HG03175 (cell line): ENCODE data around the gene CORO2B.
"Not testable (repeated sequence)": the region's sequence is repeated elsewhere in the genome, so short reads cannot be mapped to it uniquely, and the experiment has no call there.

Experiments used
- ATAC-seq: cut with Tn5 transposase; IDR thresholded peaks from one replicate; pipeline ENCODE4 v1.9.1; 2021; ENCODE audit warnings: mild to moderate bottlenecking, moderate library complexity; ENCODE audit not compliant: unreplicated experiment

Gene CORO2B

DNA sequence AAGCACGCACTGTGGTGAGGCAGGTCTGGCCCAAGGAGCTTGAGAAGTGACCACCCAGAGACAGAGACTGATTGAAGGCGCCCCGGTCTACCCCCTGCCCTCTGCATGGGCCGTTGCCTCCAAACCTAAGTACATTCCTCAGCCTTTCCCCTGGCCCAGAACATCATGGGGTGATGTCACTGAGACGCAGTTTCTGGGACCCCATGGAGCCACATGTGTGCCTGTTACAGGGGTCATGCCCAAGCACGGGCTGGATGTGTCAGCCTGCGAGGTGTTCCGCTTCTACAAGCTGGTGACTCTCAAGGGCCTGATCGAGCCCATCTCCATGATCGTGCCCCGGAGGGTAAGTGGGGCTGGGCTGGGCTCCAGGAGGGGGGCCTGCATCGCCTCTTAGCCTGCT lies 139.7 kb downstream of the CORO2B start:
- no peak for ATAC-seq

DNA sequence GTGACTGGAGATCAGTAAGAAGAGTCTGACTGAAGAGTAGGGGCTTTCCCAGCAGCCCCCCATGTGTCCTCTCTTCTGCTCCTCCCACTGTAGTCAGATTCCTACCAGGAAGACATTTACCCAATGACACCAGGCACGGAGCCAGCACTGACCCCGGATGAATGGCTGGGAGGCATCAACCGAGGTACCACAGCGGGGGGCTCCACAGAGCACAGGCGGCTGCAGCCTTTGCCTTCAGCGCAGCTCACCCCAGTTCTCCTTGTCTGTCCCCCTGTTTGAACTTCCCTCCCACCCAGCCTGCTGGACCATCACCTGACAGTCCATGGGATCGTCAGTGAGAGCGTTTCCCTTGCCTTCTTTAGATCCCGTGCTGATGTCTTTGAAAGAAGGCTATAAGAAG lies 140.3 kb downstream of the CORO2B start:
- no peak for ATAC-seq

DNA sequence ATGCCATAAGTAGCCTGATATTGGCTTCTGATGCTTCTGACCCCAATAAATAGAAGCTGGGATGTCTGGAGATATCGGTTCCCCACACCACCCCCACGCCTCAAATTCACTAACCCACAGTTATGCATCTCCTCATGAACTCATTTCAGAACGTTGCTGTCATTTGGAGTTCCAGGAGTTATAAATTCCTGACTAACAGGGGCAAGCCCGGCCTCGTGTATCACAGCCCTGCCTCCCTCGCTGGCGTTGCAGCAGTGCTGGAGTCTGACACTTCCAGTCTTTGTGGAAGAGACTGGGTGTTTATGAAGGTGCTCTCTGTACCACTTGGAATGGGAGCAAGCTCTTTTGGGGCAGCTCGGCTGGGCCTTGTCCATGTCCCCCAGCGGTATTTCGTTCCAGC lies 140.9 kb downstream of the CORO2B start:
- no peak for ATAC-seq

DNA sequence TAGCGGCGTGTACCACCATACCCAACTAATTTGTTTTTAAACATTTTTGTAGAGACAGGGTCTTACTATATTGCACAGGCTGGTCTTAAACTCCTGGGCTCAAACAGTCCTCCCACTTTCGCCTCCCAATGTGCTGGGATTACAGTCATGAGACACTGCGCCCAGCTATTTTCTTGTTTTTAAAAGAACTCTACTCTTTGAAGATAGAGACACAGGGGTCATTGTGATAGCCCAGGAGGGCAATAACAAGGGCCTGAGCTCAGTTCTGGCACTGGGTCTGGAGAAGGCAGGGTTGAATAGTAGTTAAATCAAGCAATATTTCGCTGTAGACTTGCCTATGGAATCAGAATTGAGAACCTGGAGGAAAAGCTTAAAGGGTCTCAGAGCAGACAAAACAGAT lies 143.1 kb downstream of the CORO2B start:
- no peak for ATAC-seq

DNA sequence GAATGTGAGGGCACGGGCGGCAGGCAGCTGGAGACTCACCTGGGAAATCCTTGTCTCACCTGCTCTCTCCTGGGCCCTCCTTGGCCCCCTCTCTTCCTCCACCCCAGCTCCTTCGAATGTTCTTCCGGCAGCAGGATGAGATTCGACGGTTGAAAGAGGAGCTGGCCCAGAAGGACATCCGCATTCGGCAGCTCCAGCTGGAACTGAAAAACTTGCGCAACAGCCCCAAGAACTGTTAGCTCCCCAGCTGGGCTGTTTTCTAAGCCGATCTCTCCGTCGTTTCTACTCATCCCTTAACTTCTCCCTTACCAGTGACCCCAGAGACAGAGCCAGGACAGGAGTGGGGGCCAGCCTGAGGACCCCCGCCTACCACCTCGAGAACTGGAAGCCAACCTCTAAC lies 146.9 kb downstream of the CORO2B start:
- ATAC-seq: no peak

DNA sequence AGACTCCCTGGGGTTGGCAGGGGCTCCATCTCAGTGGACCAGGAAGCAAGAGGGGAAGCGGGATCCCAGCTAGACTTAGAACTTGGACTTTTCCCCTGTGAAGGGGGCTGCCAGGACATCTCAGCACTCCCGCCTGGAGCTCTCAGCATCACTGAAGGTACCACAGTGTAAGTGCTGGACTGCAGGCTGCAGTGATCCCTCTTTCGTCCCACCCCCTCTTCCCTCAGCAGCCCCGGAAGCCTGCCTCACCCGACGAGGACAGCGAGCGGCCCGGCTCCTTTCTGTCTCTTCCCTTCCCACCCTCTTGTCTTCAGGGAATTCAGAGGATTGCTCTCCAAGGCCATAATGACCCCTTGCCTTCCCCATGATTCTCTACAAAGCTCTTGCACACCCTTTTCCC lies 147.5 kb downstream of the CORO2B start:
- ATAC-seq: no peak

DNA sequence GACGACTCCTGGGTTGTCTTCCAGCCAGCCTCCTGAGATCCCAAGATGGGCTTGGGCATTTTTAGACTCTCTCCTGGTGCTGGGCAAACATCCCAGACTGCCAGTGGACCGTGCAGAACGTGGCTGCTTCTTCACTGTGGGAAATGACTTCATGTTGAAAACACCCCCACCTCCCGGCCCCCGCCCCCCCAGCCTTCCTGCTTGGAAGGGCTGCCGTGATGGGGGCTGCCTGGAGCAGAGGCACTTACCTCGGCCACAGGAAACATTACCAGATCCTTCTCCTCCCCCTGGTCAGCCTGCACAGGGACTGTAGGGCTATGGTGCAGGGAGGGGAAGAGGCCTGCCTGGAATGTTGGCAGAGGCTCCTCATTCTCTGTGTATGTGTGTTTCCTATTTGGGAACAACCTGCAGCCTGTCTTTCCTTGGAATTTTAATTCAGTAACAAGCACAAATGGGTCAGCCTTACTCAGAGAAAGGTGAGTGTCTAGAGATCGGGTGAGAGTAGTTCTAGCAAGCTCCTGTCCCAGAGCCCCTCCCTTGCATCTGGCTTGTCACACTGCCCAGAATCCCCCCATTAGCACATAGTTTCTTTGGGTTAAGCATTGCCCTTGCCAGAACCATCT lies 151.1 kb downstream of the CORO2B start:
- ATAC-seq: no peak

DNA sequence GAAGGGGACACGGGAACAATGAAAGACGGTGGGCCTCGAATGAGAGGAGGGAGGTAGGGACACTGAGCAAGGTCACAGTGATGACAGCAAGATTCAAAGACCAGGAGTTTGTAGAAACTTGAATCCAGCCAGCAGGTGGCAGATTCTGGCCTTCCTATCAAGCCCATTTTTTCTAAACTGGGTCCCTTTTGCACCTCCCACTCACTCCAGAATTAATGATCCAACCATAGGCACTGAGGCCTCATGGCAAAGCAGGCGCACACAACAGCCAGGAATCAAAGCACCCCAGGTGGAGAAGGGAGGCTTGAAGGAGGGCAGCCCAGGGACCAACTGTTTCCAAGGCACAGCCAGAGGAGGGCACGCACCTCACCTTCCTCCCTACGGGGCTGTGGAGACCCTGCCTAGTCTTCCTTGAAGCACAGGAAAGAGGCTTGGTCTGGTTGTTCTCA lies 151.7 kb downstream of the CORO2B start:
- ATAC-seq: no peak

DNA sequence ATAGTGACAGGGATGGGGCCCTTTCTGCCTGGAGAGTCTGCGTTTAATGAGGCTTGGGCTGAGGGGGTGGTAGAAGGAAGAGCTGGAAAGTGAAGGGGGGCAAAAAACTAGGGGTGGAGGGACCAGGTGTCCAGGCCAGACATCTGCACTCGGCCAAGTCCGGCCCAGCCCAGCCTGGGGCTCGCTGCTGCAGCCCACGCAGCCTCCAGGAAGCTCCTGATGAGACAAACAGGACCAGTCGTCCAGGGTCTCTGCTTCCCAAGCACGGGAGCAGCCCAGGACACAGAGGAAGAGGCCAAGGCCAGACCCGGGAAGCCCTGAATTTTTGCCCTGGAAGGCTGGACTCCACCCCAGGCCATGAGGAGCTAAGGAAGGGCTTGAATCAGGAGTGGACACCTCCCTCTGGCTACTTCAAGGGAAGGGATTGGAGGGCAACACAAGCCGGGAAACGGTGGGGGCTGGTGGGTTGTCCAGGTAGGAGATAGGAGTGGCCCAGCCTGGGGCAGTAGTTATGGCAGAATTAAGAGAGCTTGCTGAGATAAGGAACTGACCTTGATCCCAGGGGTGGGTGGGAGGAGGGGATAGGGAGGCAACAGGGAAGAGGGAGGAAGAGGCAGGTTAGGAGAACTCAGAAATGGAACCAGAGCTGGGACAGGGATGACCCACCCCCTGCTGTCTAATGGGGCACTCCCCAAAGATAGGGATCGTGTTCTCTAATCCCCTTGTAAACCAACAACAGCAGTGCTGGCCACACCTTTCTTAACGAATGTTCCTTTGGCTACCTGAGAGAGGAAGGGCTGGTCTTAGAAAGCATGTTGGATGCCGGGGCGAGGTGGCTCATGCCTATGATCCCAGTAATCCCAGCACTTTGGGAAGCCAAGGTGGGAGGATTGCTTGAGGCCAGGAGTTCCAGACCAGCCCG lies 152.4 kb downstream of the CORO2B start:
- no peak for ATAC-seq

DNA sequence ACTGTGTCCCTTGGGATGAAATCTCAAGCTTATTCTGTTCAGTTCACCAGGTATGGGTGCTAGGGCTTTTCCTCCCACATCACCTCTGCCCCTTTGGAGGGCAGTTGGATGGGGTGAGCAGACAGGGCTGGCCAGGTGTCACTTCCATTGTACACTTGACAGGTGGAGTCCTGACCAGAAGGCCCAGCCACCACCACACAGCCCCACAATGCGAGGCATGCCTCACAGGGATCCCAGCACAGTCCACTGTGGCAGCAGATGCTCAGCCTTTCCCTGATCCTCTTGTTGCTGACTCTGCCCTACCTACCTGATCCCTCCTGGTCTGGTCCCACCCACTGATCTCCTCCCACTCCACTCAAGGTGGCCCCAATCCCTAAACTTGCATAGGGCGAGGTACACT lies 153.7 kb downstream of the CORO2B start:
- ATAC-seq: no peak

DNA sequence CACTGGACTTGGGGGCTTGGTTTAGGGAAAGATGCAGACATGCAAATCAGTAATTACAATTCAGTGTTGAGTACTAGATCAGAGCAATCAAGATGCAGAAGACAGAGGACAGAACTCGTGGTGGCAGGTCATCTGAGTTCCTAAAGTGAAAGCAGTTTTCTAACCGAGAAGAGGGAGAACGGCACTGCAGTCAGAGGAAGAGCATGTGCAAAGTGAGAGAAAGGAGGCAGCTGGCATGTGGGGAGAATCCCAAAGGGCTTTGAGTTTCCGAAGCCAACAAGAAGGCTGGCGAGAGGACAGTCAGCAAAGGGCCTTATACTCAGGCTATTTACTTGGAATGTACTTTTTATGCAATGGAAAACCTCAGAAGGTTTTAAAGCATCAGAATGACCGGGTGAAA lies 154.9 kb downstream of the CORO2B start:
- no peak for ATAC-seq

DNA sequence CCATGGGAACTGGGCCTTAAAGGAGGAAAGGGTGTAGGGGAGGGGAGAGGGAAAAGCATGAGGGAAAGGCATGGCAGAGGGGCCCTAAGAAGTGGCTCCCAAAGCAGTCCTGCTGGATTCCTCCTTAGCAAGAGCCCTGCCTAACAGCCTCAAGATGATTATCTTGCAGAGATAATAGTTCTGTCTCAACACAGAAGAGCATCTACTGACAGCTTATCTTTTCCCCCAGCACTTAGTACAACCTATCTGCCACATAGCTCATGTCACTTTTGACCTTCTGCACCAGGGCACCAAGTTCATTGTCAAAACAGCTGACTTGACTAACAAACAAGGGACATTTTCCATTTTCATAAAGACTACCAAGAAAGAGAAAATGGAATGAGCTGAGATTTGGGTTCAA lies 155.6 kb downstream of the CORO2B start:
- no peak for ATAC-seq

DNA sequence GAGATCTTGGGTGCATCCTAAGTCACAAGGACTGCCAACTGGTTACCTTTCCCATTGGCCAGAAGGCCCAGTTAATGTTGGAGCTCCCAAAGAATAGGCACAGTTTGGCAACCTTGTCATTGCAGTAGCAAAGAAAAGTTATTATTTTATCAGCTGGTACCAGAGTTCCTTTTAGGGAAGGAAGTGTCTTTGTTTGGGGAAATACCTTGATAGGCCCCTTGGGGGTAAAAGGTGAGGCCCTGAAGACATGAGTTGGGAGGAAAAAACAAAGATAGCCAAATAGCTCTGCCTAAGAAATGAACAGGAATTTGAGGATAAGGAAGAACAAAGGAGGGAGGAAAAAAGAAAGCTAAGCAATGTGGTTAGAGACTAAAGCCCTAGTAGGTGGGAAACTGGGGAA lies 156.1 kb downstream of the CORO2B start:
- ATAC-seq: no peak

DNA sequence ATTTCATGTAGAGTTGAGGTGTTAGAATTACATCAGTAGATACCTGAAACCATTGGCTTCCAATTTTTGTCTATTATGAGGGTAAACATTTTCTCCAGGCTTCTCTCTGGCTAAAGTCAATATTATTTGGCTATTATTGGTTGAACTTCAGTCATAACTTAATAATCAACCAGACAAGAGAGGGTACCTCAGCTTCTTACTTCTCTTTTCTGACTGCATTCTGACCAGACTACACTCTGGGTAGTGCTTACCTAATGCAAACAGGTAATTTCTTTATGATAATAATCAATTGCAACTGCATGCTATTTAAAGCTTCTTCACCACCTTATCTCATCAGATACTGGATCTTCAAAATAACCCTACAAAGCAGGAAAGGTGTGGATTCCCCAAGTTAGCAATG lies 156.8 kb downstream of the CORO2B start:
- ATAC-seq: no peak

DNA sequence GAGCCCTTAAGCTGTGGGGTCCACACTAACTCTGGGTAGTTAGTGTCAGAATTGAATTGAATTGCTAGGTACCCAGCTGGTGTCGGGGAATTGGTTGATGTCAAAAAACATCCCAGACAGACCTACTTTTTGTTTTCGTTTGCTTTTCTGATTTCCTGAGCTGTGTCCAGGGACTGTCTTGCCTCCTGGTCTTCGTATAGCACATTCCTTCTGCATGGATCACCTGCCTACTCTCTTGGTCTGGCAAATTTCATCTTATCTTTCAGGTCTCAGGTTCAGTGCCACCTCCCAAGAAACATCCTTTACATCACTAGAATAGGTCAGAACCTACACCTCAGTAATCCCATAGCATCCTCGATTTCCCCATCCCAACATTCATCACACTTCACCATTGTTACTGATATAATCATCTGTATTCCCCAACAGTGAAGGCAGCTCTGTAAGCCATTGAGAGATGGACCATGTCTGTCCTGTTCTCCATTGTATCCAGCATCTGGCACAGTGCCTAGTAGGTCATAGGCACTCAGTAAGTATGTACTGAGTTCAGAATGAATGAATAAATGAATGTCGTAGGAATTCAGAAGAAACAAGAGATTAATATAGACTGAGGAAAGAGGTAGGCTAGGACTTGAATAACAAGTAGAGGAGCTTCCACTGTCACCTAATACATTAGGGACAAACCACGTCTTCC lies 160.7 kb downstream of the CORO2B start:
- ATAC-seq: no peak

DNA sequence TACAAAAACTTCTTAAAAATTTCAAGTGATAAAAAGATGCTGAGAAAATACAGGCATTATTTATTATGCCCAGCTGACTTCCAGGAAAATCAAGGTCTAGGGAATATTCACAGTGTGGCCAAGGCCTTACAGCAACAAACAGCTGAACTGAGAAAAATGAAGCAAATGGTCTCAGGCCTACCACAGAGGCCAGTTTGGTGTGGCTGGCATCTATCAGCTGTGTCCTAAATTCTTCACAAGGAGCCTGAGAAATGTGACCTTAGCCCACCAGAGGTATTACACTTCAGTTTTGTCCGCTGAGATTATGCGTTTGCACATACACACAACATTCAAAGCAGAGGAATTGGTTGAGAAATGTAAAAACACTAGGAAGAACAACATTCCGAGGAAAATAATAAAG lies 164.5 kb downstream of the CORO2B start:
- ATAC-seq: no peak

DNA sequence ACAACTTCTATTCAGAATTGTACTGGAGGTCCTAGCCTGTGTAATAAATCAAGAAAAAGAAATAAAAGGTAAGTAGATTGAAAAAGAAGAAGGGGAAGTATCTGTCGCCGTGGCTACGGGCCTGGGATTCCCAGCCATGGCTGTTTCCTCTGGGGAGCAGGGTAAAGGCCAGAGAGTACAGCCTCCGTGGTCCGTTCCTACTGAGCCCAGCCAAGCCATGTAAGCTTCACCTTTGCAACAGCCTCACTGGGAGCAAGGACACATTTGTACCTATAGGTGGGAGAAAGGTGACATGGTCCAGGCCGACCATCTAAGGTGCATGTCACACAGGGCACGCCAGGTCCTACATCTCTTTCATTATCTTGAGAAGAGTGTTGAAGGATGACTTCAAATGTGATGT lies 170.6 kb downstream of the CORO2B start:
- ATAC-seq: no peak

DNA sequence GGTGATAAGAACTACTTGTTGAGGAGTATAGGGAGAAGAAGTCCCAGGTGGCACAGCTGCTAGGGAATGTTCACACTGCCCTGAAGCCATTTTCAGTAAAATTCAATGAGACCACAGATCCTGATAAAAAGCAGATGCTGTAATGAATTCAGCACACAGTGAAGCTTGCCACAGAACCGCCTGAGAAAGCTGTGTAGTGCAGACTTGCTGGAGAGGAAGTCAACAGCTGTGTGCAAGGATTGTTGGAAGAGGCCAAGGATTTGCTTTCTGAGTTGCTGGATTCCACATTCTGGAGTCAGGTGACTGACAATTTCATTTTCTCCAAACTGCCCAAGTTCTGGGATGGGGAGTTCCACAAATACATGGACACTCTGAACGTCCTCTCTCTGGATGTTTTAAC lies 171.0 kb downstream of the CORO2B start:
- ATAC-seq: no peak

DNA sequence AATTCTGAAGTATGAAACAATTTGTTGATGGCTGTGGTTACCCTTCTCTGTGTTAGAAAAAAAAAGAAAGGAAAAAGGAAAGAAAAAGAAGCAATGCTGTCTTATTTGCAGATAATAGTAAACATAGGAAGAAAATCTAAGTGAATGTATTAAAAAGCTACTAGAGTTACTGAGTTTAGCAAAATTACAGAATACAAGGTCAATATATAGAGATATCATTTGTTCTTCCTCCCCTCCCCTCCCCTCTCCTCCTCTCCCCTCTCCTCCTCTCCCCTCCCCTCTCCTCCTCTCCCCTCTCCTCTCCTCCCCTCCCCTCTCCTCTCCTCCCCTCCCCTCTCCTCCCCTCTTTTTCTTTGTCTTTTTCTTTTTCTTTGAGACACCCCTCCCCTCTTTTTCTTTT lies 172.8 kb downstream of the CORO2B start:
- ATAC-seq: no peak

DNA sequence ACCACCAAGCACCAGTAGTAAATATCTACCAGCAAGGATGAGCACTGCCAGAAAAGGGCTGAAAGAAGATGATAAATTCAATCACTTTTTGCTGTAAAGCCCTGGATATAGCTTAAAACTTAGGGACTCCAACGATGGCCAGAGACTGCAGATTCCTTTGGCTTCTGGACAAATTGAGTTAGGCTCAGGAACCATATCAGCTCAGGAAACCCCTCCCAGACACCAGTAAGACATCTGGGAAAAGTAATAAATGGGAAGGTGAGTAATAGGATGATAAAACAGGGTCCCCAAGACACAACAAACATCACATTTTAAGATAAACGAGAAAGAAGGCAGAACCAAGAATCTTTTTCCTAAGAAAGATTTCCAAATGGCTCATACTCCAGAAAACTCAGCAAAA lies 176.9 kb downstream of the CORO2B start:
- no peak for ATAC-seq

DNA sequence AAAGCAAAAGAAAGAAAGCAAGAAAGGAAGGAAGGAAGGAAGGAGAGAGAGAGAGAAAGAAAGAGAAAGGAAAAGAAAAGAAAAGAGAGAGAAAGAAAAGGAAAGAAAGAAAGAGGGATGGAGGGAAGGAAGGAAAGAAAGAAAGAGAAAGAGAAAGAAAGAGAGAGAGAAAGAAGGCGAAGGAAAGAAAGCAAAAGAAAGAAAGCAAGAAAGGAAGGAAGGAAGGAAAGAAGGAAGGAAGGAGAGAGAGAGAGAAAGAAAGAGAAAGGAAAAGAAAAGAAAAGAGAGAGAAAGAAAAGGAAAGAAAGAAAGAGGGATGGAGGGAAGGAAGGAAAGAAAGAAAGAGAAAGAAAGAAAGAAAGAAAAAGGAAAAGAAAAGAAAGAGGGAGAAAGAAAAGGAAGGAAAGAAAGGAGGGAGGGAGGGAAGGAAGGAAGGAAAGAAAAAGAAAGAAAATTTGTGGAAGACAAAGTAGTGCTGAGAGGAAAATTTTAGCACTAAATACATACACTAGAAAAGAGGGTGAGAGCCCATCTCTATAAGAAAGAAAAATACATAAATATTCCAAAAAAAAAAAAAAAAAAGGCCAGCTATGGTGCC lies 181.3 kb downstream of the CORO2B start:
- not testable (repeated sequence) for ATAC-seq
